PC-9 (cell line): ENCODE data around the gene VPS8. TPM values are rescaled to one million over a fixed set of nuclear protein-coding genes. Genes with fewer than 3 reads are reported as not detected.

Experiments used
- BruUV-seq: library from RNA; stranded (reverse); fragments of 400-500 nt; replicated peaks from 2 replicates; lab custom pipeline; 2021; lab: Mats Ljungman, UMichigan
- CTCF ChIA-PET: fragments of 300-600 bp; sonication (Branson Sonifier 250); formaldehyde crosslinking; loops from one replicate; lab custom pipeline; 2022; ENCODE audit warnings: antibody characterized with exemption; lab: Charles Lee
- POLR2A ChIA-PET: fragments of 300-600 bp; sonication (Branson Sonifier 250); formaldehyde crosslinking; loops from one replicate; lab custom pipeline; 2022; ENCODE audit warnings: antibody characterized with exemption; ENCODE audit not compliant: unreplicated experiment; lab: Charles Lee
- DNase-seq, 2 experiments: peaks; one replicate each; pipeline versions ENCODE4 v3.0.0 to v3.0.0-alpha.2; 2015 to 2022; ENCODE audit warnings: mixed read lengths in 1 of 2
- H2AFZ ChIP-seq: fragments of 200-600 bp; sonication (generic); 2 replicates; pipeline ENCODE4 v1.8.1; 2017; ENCODE audit warnings: antibody characterized with exemption
- H3F3A ChIP-seq: fragments of 200-600 bp; sonication (generic); 2 replicates; pipeline ENCODE4 v1.8.1; 2017; ENCODE audit warnings: antibody characterized with exemption, mild to moderate bottlenecking, low read depth; ENCODE audit not compliant: insufficient read depth
- H3K27ac ChIP-seq: fragments of 200-600 bp; sonication (generic); 2 replicates; pipeline ENCODE4 v1.6.1; 2016; ENCODE audit warnings: mixed run types
- H3K27me3 ChIP-seq: fragments of 200-600 bp; sonication (generic); 2 replicates; pipeline ENCODE4 v1.6.1; 2016; ENCODE audit warnings: low read depth, mixed run types; ENCODE audit not compliant: insufficient read depth
- H3K36me3 ChIP-seq: fragments of 200-600 bp; sonication (generic); 2 replicates; pipeline ENCODE4 v1.6.1; 2016; ENCODE audit warnings: low read depth, mixed run types
- H3K4me1 ChIP-seq: fragments of 200-600 bp; sonication (generic); replicated peaks from 2 replicates; pipeline ENCODE4 v1.6.1; 2016; ENCODE audit warnings: mixed run types; ENCODE audit not compliant: insufficient read depth
- H3K4me2 ChIP-seq: fragments of 200-600 bp; sonication (generic); 2 replicates; pipeline ENCODE4 v1.6.1; 2017; ENCODE audit warnings: mixed run types
- H3K4me3 ChIP-seq: fragments of 200-600 bp; sonication (generic); 2 replicates; pipeline ENCODE4 v1.6.1; 2016; ENCODE audit warnings: mixed run types
- H3K79me2 ChIP-seq: fragments of 200-600 bp; sonication (generic); 2 replicates; pipeline ENCODE4 v1.6.1; 2017; ENCODE audit warnings: low read depth, mixed run types
- H3K9me2 ChIP-seq: fragments of 200-600 bp; sonication (generic); 2 replicates; pipeline ENCODE4 v1.8.1; 2017; ENCODE audit warnings: mild to moderate bottlenecking; ENCODE audit not compliant: insufficient read depth
- H3K9me3 ChIP-seq: fragments of 200-600 bp; sonication (generic); 2 replicates; pipeline ENCODE4 v1.8.1; 2016; ENCODE audit warnings: low read depth; ENCODE audit not compliant: insufficient read depth
- H4K20me1 ChIP-seq: fragments of 200-600 bp; sonication (generic); 2 replicates; pipeline ENCODE4 v1.8.1; 2017; ENCODE audit not compliant: insufficient read depth
- CTCF ChIP-seq: fragments of 200-600 bp; sonication (generic); conservative IDR thresholded peaks from 2 replicates; pipeline ENCODE4 v1.6.1; 2017; ENCODE audit warnings: mixed run types, antibody characterized with exemption, mild to moderate bottlenecking, moderate library complexity
- EZH2 ChIP-seq: fragments of 200-600 bp; sonication (generic); IDR thresholded peaks from 2 replicates; pipeline ENCODE4 v1.8.0; 2017; ENCODE audit warnings: antibody characterized with exemption, low read depth
- intact Hi-C: fragments of 100-400 bp; cut with micrococcal nuclease; formaldehyde crosslinking; loops from one replicate; pipeline ENCODE4 v1.10.0; 2022; ENCODE audit not compliant: unreplicated experiment
- total RNA-seq: library from RNA; stranded (reverse); gene quantifications from 2 replicates; pipeline ENCODE4 v1.2.3, GENCODE V29; 2021

The VPS8 gene
- total RNA-seq, 1 experiment from 2014 or later = 80.8 TPM

- CTCF ChIA-PET = no interaction called here
- H3K4me3 ChIP-seq = no peak overlapping the region
- H3K4me2 ChIP-seq = no peak overlapping the region
- H2AFZ ChIP-seq = no peak overlapping the region
- intact Hi-C loops = no loop called here
- H4K20me1 ChIP-seq = no peaks in the 10 kb centered on the region
- H3F3A ChIP-seq = no peaks in the 10 kb centered on the region
- no peaks in the 10 kb centered on the region for H3K9me3 ChIP-seq
- H3K27me3 ChIP-seq = no peaks in the 10 kb centered on the region
- no peaks in the 10 kb centered on the region for H3K4me1 ChIP-seq
- TF ChIP-seq EZH2 (no peak), CTCF (no peak)
- H3K79me2 ChIP-seq = no peaks in the 10 kb centered on the region
- H3K36me3 ChIP-seq = peaks cover 67% of the 10 kb centered on the region
- BruUV-seq = no TSS peak
- DNase-seq = no peak
- POLR2A ChIA-PET = interaction anchor here (0.7 kb wide), 1 partner anchor 693 kb away, joined by 3 read pairs; no protein-coding TSS in a partner anchor
- H3K9me2 ChIP-seq = no peaks in the 10 kb centered on the region
- no peak overlapping the region for H3K27ac ChIP-seq
Measured at GRCh38 chr3:184857099-184857498, 45.1 kb downstream of the VPS8 start.

- no peaks in the 10 kb centered on the region for H3K27me3 ChIP-seq
- no peak overlapping the region for H3K4me3 ChIP-seq
- ChIA-PET POLR2A (no interaction called here), CTCF (no interaction called here)
- peaks cover 50% of the 10 kb centered on the region for H3K36me3 ChIP-seq
- TF ChIP-seq CTCF = no peak
- no peak for TF ChIP-seq EZH2
- intact Hi-C loops = no loop called here
- H3K4me2 ChIP-seq = no peak overlapping the region
- H3K27ac ChIP-seq = no peak overlapping the region
- no peak overlapping the region for H2AFZ ChIP-seq
- no peaks in the 10 kb centered on the region for H3K79me2 ChIP-seq
- no peak for DNase-seq
- no peaks in the 10 kb centered on the region for H4K20me1 ChIP-seq
- no peaks in the 10 kb centered on the region for H3K9me3 ChIP-seq
- BruUV-seq = no TSS peak
- H3F3A ChIP-seq = no peaks in the 10 kb centered on the region
- no peaks in the 10 kb centered on the region; the same call in 1 of the 2 replicates for H3K9me2 ChIP-seq
- H3K4me1 ChIP-seq = no peaks in the 10 kb centered on the region
Measured at GRCh38 chr3:184864000-184864399, 52.0 kb downstream of the VPS8 start.

DNA sequence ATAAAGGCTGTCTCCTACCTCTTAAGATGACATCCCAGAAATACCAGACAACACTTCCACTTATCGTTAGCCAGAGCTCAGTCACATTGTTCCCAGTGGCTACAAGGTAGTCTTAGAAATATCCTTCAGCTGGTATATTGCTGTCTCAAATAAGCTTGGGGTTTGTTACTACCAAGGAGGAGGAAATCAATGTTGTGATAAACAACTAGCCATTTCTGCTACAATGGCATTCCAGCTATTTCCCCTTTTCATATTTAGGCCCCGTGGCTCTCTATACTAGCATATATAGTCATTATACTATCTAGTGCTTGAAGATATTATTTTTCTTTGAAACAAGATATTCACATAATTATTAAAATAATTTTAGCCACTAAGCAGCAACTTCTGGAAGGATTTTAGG, 56.5 kb downstream of the VPS8 start:
- no TSS peak for BruUV-seq
- no peak for TF ChIP-seq EZH2
- TF ChIP-seq CTCF = no peak
- intact Hi-C loops = no loop called here
- Histone ChIP-seq H3K27ac (no peak overlapping the region), H3K4me3 (no peak overlapping the region), H3K36me3 (peaks cover 34% of the 10 kb centered on the region), H4K20me1 (no peaks in the 10 kb centered on the region), H3K79me2 (no peaks in the 10 kb centered on the region), H3K4me2 (no peak overlapping the region), H3K4me1 (no peaks in the 10 kb centered on the region), H3F3A (no peaks in the 10 kb centered on the region), H3K9me3 (no peaks in the 10 kb centered on the region), H2AFZ (no peak overlapping the region), H3K9me2 (no peaks in the 10 kb centered on the region), H3K27me3 (no peaks in the 10 kb centered on the region)
- ChIA-PET POLR2A (interaction anchor here (0.6 kb wide), 1 partner anchor 20 kb away, joined by 5 read pairs; no protein-coding TSS in a partner anchor), CTCF (no interaction called here)
- no peak for DNase-seq
